AG04449 (cell line): ENCODE results near the gene RBM38.
"Not testable (repeated sequence)": the region's sequence is repeated elsewhere in the genome, so short reads cannot be mapped to it uniquely, and the experiment has no call there.

Source experiments
- CTCF ChIA-PET: fragments of 350-600 bp; formaldehyde crosslinking; extraction: SDS; loops from one replicate; lab custom pipeline; 2021; ENCODE audit warnings: antibody characterized with exemption; lab: Yijun Ruan, JAX
- POLR2A ChIA-PET: fragments of 400-600, 350-600 bp; formaldehyde crosslinking; extraction: SDS; loops from one replicate; lab custom pipeline; 2020; ENCODE audit warnings: antibody characterized with exemption, inconsistent platforms; lab: Yijun Ruan, JAX
- DNase-seq: peaks from one replicate; pipeline ENCODE4 v3.0.0-alpha.2; 2010; ENCODE audit warnings: low read depth, low spot score
- H3K4me3 ChIP-seq: 2 replicates; pipeline ENCODE4 v1.5.1; 2011; ENCODE audit warnings: low read depth, mild to moderate bottlenecking, control low read depth, low read length
- CTCF ChIP-seq: IDR thresholded peaks from one replicate; pipeline ENCODE4 v1.5.1; 2011; ENCODE audit warnings: mild to moderate bottlenecking, moderate library complexity, low read length, control low read depth, inconsistent platforms; ENCODE audit not compliant: insufficient read depth; ENCODE audit errors: missing control alignments

The RBM38 gene

GRCh38 chr20:57426271-57426689, 35.1 kb downstream of the RBM38 start:
- CTCF ChIA-PET: no interaction called here
- no peak overlapping the region for H3K4me3 ChIP-seq
- DNase-seq: no peak
- TF ChIP-seq CTCF: no peak
- POLR2A ChIA-PET: no interaction called here

- no peak for TF ChIP-seq CTCF
- DNase-seq: no peak
- POLR2A ChIA-PET: no interaction called here
- CTCF ChIA-PET: no interaction called here
- no peak overlapping the region for H3K4me3 ChIP-seq
Observed at GRCh38 chr20:57426831-57427230, 35.6 kb downstream of the RBM38 start.

- no peak overlapping the region for H3K4me3 ChIP-seq
- CTCF ChIA-PET: interaction anchor here (1.3 kb wide), 1 partner anchor 15 kb away, joined by 3 read pairs; no protein-coding TSS in a partner anchor
- no peak for DNase-seq
- POLR2A ChIA-PET: no interaction called here
- TF ChIP-seq CTCF: no peak
Observed at GRCh38 chr20:57428324-57429158, 37.3 kb downstream of the RBM38 start.

- TF ChIP-seq CTCF: no peak
- H3K4me3 ChIP-seq: no peak overlapping the region
- ChIA-PET CTCF (interaction anchor here (1.3 kb wide), 1 partner anchor 16 kb away, joined by 3 read pairs; no protein-coding TSS in a partner anchor), POLR2A (no interaction called here)
- DNase-seq: no peak
Observed at GRCh38 chr20:57429159-57429496, 37.9 kb downstream of the RBM38 start.

- DNase-seq: no peak
- CTCF ChIA-PET: no interaction called here
Observed at GRCh38 chr20:57429580-57430200, 38.5 kb downstream of the RBM38 start.

GRCh38 chr20:57430201-57430596, 39.0 kb downstream of the RBM38 start:
- CTCF ChIA-PET, POLR2A ChIA-PET: not testable (repeated sequence)

More at GRCh38 chr20:57429580-57430200, 38.5 kb downstream of the RBM38 start:
- POLR2A ChIA-PET: no interaction called here
- H3K4me3 ChIP-seq: no peak overlapping the region
- TF ChIP-seq CTCF: no peak

More at GRCh38 chr20:57430201-57430596, 39.0 kb downstream of the RBM38 start:
- H3K4me3 ChIP-seq, DNase-seq: not testable (repeated sequence)
